SK-N-SH (cell line): ENCODE data around the gene BEX2.
A peak's percentile ranks its signal among the peaks of the same experiment; 100 is the strongest.

Experiments used
- CTCF ChIP-seq: fragments of 200-600 bp; sonication (generic); IDR thresholded peaks from 2 replicates; pipeline ENCODE4 v1.6.1; 2017; ENCODE audit warnings: antibody characterized with exemption, mild to moderate bottlenecking, moderate library complexity
- GABPA ChIP-seq: IDR thresholded peaks from 2 replicates; pipeline ENCODE4 v1.4.0; 2012; ENCODE audit warnings: low read depth, mild to moderate bottlenecking
- GATA2 ChIP-seq: sonication (generic); formaldehyde crosslinking; IDR thresholded peaks from 2 replicates; pipeline ENCODE4 v1.5.0; 2020; ENCODE audit warnings: mild to moderate bottlenecking, missing genetic modification reagents
- MAX ChIP-seq: IDR thresholded peaks from 2 replicates; pipeline ENCODE4 v1.4.0; 2012; ENCODE audit warnings: low read depth
- POLR2AphosphoS5 ChIP-seq: IDR thresholded peaks from 2 replicates; pipeline ENCODE4 v1.6.1; 2012; ENCODE audit warnings: low read depth, low read length
- RAD21 ChIP-seq: IDR thresholded peaks from 2 replicates; pipeline ENCODE4 v1.6.1; 2012; ENCODE audit warnings: mild to moderate bottlenecking, low read length
- RCOR1 ChIP-seq: fragments of 150-350 bp; IDR thresholded peaks from 2 replicates; pipeline ENCODE4 v1.6.1; 2017; ENCODE audit warnings: antibody characterized with exemption, low read length
- REST ChIP-seq: IDR thresholded peaks from 2 replicates; pipeline ENCODE4 v1.6.1; 2012; ENCODE audit warnings: mild to moderate bottlenecking, low read depth, low read length, moderate library complexity
- YY1 ChIP-seq: IDR thresholded peaks from 2 replicates; pipeline ENCODE4 v1.4.0; 2012; ENCODE audit warnings: low read depth, mild to moderate bottlenecking

GRCh38 chrX:103310555-103311398, at the start of gene BEX2:
- TF ChIP-seq YY1 (no peak), REST (no peak), CTCF (no peak), RCOR1 (no peak), GABPA (no peak), POLR2AphosphoS5 (0 out of 2 replicates have a peak, but pooled peaks have one; percentile 34), RAD21 (no peak), MAX (no peak; the same call in 1 of the 2 replicates), GATA2 (no peak)
